ENCODE results near the gene BABAM1.
"Not testable (repeated sequence)": the region's sequence is repeated elsewhere in the genome, so short reads cannot be mapped to it uniquely, and the experiment has no call there.

The BABAM1 gene

GRCh38 chr19:17275441-17276175, 8.4 kb downstream of the BABAM1 start:
- DNase-seq: no peak

DNA sequence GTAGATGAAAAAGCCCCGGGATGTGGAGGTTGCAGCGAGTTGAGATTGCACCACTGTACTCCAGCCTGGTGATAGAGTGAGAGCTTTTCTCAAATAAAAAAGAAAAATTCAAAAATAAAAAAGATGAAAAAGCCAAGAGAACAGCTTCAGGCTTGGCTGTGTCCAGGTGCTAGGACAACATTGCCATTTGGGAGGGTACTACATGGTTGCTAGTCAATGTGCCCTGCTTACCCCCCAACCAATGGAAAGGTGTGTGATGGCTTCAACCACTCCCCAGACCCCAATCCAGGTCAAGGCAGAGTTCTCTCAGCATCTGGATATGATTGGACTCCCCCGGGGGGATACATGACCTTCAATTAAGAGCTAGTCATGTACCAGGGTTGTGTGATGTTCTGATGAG, 12.2 kb downstream of the BABAM1 start:
- no peak for DNase-seq

DNA sequence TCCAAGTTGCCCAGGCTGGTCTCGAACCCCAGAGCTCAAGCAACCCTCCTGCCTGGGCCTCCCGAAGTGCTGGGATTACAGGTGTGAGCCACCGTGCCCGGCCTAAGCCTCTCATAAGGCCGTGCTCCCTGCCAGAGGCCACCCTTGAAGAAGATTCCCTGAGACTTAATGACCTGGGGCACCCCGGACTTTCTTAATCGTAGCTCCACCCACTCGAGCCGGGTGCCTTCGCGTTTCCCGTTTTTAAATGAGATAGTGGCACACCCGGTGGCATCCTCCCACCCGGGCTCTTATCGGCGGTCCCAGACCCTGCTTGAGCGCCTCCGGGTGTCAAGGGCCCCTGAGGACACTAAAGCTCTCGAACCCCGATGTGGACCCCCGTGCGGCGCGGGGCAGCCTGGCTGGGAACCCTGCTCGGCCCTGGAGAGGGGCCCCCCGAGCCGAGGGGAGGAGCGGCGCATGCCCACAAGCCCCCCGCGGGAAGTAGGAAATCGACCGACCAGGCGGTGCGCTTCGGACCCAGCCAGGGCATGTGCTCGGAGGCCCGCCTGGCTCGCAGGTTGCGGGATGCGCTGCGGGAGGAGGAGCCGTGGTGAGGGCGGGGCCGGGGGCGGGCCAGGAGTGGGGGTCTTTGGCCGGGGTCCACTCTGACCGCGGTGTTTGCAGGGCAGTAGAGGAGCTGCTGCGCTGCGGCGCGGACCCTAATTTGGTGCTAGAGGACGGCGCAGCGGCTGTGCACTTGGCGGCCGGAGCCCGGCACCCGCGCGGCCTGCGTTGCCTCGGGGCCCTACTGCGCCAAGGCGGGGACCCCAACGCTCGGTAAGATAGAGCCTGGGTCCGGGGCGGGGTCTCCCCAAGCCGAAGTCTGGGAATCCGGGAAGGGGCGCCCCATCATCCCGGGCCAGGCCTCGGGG, 14.4 kb downstream of the BABAM1 start, which contains the start of gene ANKLE1:
Gene ANKLE1 (plus strand): TSS at position 511 of the 914 bp plus-strand sequence. CDS start 20 bp downstream, at position 531.
- DNase-seq: peak; percentile 52

DNA sequence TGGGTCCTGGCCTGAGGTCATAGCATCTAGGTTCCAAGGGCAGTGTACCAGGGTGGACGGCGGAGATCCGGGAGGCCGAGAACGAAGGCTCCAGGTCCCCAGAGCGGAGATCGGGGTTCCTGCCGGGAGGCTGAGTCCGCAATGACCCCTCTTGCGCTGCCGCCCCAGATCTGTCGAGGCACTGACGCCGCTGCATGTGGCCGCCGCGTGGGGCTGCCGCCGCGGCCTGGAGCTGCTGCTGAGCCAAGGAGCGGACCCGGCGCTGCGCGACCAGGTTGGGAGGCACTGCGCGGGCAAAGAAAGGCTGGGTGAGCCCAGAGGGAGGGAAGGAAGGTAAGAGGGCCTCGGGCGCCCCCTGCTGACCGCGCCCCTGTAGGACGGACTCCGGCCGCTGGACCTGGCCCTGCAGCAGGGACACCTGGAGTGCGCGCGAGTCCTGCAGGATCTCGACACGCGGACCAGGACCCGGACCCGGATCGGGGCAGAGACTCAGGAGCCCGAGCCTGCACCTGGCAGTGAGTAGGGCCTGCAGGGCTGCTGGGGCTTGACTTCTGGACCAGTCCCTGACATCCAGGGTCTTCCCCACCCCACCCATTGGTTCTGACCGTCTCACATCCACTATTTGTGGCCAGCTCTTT, 15.4 kb downstream of the BABAM1 start:
- peak; percentile 80 for DNase-seq

DNA sequence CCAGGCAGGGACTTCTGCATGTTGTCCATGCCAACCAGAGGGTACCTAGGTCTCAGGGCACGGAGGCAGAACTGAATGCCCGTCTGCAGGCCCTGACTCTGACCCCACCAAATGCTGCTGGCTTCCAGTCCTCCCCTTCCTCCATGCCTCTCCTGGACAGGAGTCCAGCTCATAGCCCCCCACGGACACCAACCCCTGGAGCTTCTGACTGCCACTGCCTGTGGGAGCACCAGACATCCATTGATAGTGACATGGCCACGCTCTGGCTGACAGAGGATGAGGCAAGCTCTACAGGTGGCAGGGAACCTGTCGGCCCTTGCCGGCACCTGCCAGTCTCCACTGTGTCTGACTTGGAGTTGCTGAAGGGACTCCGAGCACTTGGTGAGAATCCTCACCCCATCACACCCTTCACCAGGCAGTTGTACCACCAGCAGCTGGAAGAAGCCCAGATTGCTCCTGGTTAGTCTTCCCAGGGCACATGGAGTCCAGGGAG, 16.3 kb downstream of the BABAM1 start:
- no peak for DNase-seq

GRCh38 chr19:17285415-17286135, 18.3 kb downstream of the BABAM1 start:
- no peak for DNase-seq

GRCh38 chr19:17286263-17286662, 19.0 kb downstream of the BABAM1 start:
- no peak for DNase-seq

DNA sequence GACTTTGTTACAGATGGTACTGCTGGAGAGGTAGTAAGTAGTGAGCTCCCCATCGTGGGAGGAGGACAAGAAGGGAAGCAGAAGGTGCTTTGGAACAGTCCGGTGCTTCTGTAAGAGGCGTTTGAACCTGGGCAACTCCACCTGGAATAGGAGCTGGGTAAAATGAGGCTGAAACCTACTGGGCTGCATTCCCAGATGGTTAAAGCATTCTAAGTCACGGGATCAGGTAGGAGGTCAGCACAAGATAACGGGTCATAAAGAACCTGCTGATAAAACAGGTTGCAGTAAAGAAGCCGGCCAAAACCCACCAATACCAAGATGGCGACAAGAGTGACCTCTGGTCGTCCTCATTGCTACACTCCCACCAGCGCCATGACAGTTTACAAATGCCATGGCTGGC, 19.5 kb downstream of the BABAM1 start:
- DNase-seq: no peak

GRCh38 chr19:17289489-17289888, 22.2 kb downstream of the BABAM1 start:
- peak; percentile 53 for DNase-seq

- DNase-seq: peak; percentile 82
Observed at GRCh38 chr19:17292301-17293074, 25.2 kb downstream of the BABAM1 start.

- no peak for DNase-seq
Observed at GRCh38 chr19:17293605-17294004, 26.4 kb downstream of the BABAM1 start.

GRCh38 chr19:17294051-17294891, 27.0 kb downstream of the BABAM1 start:
- DNase-seq: peak; percentile 61

DNA sequence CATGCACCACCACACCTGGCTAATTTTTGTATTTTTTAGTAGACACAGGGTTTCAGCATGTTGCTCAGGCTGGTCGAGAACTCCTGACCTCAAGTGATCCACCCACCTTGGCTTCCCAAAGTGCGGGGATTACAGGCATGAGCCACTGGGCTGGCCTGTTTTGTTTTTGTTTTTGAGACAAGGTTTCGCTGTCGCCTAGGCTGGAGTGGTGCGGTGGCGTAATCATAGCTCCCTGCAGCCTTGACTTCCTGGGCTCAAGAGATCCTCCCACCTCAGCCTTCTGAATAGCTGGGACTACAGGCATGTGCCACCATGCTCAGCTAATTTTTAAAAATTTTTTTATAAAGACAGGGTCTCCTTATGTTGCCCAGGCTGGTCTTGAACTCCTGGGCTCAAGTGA, 28.3 kb downstream of the BABAM1 start:
- DNase-seq: not testable (repeated sequence)

GRCh38 chr19:17296273-17296672, 29.0 kb downstream of the BABAM1 start:
- no peak for DNase-seq

DNA sequence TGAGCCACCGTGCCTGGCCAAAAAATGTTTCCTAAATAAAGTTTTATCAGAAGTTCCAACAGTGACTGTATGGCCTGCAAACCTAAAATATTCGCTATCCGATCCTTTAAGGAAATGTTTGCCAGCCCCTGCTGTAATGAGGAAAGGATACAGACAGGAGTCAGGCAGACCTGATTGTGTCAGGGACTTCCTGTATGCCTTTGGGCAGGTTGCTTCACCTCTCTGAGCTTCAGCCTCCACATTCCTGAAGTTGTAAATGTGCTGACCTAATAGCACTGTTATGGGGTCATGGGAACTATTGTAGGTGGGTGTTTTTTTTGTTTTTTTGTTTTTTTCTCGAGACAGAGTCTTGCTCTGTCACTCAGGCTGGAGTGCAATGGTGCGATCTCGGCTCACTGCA, 29.7 kb downstream of the BABAM1 start:
- DNase-seq: no peak

- DNase-seq: no peak
Observed at GRCh38 chr19:17300992-17301619, 33.9 kb downstream of the BABAM1 start.

- peak; percentile 42 for DNase-seq
Observed at GRCh38 chr19:17302391-17303166, 35.3 kb downstream of the BABAM1 start.

DNA sequence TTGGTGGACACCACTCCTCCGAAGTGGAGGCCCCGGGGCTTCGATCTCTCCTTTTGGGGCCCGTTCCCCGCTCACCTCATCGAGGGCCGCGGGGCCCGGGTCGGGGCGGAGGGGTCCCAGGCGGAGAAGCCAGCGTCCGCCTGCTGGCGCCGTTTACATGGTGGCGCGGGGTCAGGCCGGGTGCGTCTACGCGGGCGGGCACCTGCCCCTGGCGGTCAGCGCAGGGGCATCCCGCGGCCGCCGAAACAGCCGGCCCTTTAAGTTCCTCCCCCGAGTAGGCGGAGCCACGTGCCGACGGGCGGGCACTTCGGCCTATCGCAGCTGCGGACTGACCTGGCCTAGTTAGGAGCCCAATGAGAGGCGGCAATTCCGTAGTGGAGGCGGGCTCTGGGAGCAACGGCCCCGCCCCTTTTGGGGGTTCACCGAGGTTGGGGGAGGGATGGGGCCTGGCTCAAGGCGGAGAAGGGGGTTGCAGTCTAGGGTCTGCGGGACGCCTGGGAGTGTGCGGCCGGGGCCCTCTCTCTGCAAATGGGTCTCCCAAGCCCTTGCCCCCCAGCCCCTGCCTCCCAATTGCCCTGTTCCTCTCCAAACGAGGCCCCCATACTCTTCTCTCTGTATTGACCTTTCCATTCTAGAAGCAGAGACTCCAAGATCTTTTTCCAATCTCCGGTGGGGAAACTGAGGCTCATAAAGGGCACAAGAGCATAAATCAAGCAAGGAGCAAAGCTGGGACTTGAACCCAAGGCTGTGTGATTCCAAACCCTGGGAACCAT, 36.1 kb downstream of the BABAM1 start, which contains the start of gene ABHD8:
Gene ABHD8 (minus strand): TSS at position 259 of the 773 bp plus-strand sequence. CDS start 1,809 bp downstream, outside the sequence.
- DNase-seq: peak; percentile 92

DNA sequence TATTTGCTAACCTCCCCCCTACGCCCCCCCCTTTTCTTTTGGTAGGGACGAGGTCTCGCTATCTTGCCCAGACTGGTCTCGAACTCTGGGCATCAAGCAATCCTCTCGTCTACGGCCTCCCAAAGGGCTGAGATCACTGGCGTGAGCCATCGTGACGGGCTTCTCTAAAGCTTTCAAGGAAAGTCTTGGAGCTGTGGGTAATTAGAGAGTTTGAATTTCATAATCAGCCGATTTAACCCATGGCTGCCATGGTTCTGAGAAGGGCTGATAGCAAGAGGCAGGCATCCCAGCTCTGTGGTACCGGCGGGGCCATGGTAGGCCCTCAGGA, 36.7 kb downstream of the BABAM1 start:
- no peak for DNase-seq

Data from stimulated activated CD4-positive, alpha-beta T cell treated with anti-CD3 and anti-CD28 coated beads, Interleukin-4, amount 100 ng/mL, for 1 hour (primary cell).